Measurements from ENCODE around the gene GIPC1.
"Not testable (repeated sequence)": the region's sequence is repeated elsewhere in the genome, so short reads cannot be mapped to it uniquely, and the experiment has no call there.

Gene GIPC1

GRCh38 chr19:14496029-14496833, at the start of gene GIPC1:
Gene GIPC1, minus strand, starts transcription at chr19:14496127. Its CDS starts 13,151 bp downstream, at chr19:14482976.
- peak; percentile 82 for DNase-seq (ENCODE audit: low spot score)

- no peak for DNase-seq (ENCODE audit: low spot score)
Measured at GRCh38 chr19:14545716-14546082, 49.8 kb upstream of the GIPC1 start.

GRCh38 chr19:14544977-14545715, 49.2 kb upstream of the GIPC1 start:
- DNase-seq (ENCODE audit: low spot score) = no peak

GRCh38 chr19:14544047-14544446, 48.1 kb upstream of the GIPC1 start:
- DNase-seq (ENCODE audit: low spot score) = no peak

- DNase-seq (ENCODE audit: low spot score) = no peak
Measured at GRCh38 chr19:14542711-14543328, 46.9 kb upstream of the GIPC1 start.

GRCh38 chr19:14541979-14542378, 46.1 kb upstream of the GIPC1 start:
- not testable (repeated sequence) for DNase-seq (ENCODE audit: low spot score)

- DNase-seq (ENCODE audit: low spot score) = no peak
Measured at GRCh38 chr19:14540741-14541525, 45.0 kb upstream of the GIPC1 start.

- DNase-seq (ENCODE audit: low spot score) = peak; percentile 54
Measured at GRCh38 chr19:14536926-14537692, 41.2 kb upstream of the GIPC1 start.

- DNase-seq (ENCODE audit: low spot score) = no peak
Measured at GRCh38 chr19:14533450-14533849, 37.5 kb upstream of the GIPC1 start.

- DNase-seq (ENCODE audit: low spot score) = no peak
Measured at GRCh38 chr19:14530506-14530905, 34.6 kb upstream of the GIPC1 start.

GRCh38 chr19:14530005-14530348, 34.0 kb upstream of the GIPC1 start:
- no peak for DNase-seq (ENCODE audit: low spot score)

GRCh38 chr19:14529254-14530004, 33.5 kb upstream of the GIPC1 start, which contains the start of gene TECR:
Gene TECR, plus strand, starts transcription at chr19:14529594. Its CDS starts 103 bp downstream, at chr19:14529697.
- peak; percentile 100 for DNase-seq (ENCODE audit: low spot score)

GRCh38 chr19:14528419-14529253, 32.7 kb upstream of the GIPC1 start:
- DNase-seq (ENCODE audit: low spot score) = no peak

- no peak for DNase-seq (ENCODE audit: low spot score)
Measured at GRCh38 chr19:14526423-14526822, 30.5 kb upstream of the GIPC1 start.

GRCh38 chr19:14525729-14526128, 29.8 kb upstream of the GIPC1 start:
- no peak for DNase-seq (ENCODE audit: low spot score)

- no peak for DNase-seq (ENCODE audit: low spot score)
Measured at GRCh38 chr19:14520543-14520942, 24.6 kb upstream of the GIPC1 start.

- DNase-seq (ENCODE audit: low spot score) = no peak
Measured at GRCh38 chr19:14519860-14520407, 24.0 kb upstream of the GIPC1 start.

GRCh38 chr19:14519245-14519859, 23.4 kb upstream of the GIPC1 start:
- no peak for DNase-seq (ENCODE audit: low spot score)
